HepG2 (cell line): ENCODE data around the gene OR2T2. TPM values are rescaled to one million over a fixed set of nuclear protein-coding genes. Genes with fewer than 3 reads are reported as not detected.

Experiments
- ATAC-seq: fragments of 200-7000 bp; cut with Tn5 transposase; 3 replicates; pipeline ENCODE4 v1.9.1; 2020; ENCODE audit warnings: mild to moderate bottlenecking, moderate library complexity
- BruUV-seq: library from RNA; stranded (reverse); fragments of 400-500 nt; replicated peaks from 2 replicates; lab custom pipeline; 2021; lab: Mats Ljungman, UMichigan
- CTCF ChIA-PET: fragments of 300-600 bp; formaldehyde crosslinking; extraction: SDS; loops from one replicate; lab custom pipeline; 2021; ENCODE audit warnings: low total read pairs, inconsistent platforms, low intra/inter-chr PET ratio; lab: Yijun Ruan, JAX
- POLR2A ChIA-PET: fragments of 350-600 bp; sonication (Branson Sonifier 250); formaldehyde crosslinking; loops from one replicate; lab custom pipeline; 2020; ENCODE audit warnings: antibody characterized with exemption, inconsistent platforms; lab: Yijun Ruan, JAX
- DNase-seq: peaks from one replicate; pipeline ENCODE4 v3.0.0-alpha.2; 2015; ENCODE audit warnings: low spot score
- FAIRE-seq: peaks from 3 replicates; lab custom pipeline; 2011; peaks lifted over from hg19 to GRCh38; lab: Jason Lieb, UNC
- H2AFZ ChIP-seq: one replicate; pipeline ENCODE4 v1.6.1; 2011; ENCODE audit warnings: low read length, inconsistent platforms
- H3K27ac ChIP-seq: fragments of 300-600 bp; 3 replicates; pipeline ENCODE4 v1.8.0; 2011; ENCODE audit warnings: mixed run types, mild to moderate bottlenecking, mixed read lengths, low read length, inconsistent platforms; ENCODE audit not compliant: insufficient read depth; ENCODE audit errors: extremely low read length
- H3K27me3 ChIP-seq, 2 experiments: fragments of 200-600 bp in 1 of 2; 2 replicates in 1 of 2; 3 replicates in 1 of 2; pipeline versions ENCODE4 v1.6.0 to v1.8.0; 2011; ENCODE audit warnings: low read length in 2 of 2, mild to moderate bottlenecking in 2 of 2, moderate library complexity in 2 of 2, inconsistent platforms in 1 of 2; ENCODE audit not compliant: insufficient read depth in 2 of 2, control insufficient read depth in 1 of 2
- H3K36me3 ChIP-seq, 2 experiments: fragments of 200-600 bp in 1 of 2; replicated peaks in 1 of 2; 2 replicates in 1 of 2; 3 replicates in 1 of 2; pipeline versions ENCODE4 v1.5.1 to v1.8.0; 2011; ENCODE audit warnings: low read length in 2 of 2, inconsistent platforms in 1 of 2; ENCODE audit not compliant: insufficient read depth in 2 of 2, control insufficient read depth in 1 of 2
- H3K4me1 ChIP-seq: 2 replicates; pipeline ENCODE4 v1.5.1; 2012; ENCODE audit warnings: low read length, inconsistent platforms; ENCODE audit not compliant: insufficient read depth
- H3K4me2 ChIP-seq: 2 replicates; pipeline ENCODE4 v1.6.0; 2011; ENCODE audit warnings: low read depth, low read length, inconsistent platforms
- H3K4me3 ChIP-seq, 3 experiments: fragments of 200-600 bp in 1 of 3; sonication (generic), shearing (Covaris generic) in 1 of 3; replicated peaks in 1 of 3; 2 replicates each; pipeline ENCODE4 v1.5.1; 2011 to 2016; ENCODE audit warnings: low read length in 3 of 3, inconsistent platforms in 2 of 3, low read depth in 2 of 3, mild to moderate bottlenecking in 2 of 3, control low read depth in 1 of 3, mixed read lengths in 1 of 3; ENCODE audit not compliant: insufficient read depth in 1 of 3
- H3K79me2 ChIP-seq: one replicate; pipeline ENCODE4 v1.6.1; 2011; ENCODE audit warnings: low read length, inconsistent platforms; ENCODE audit not compliant: insufficient read depth
- H3K9ac ChIP-seq: 2 replicates; pipeline ENCODE4 v1.6.0; 2011; ENCODE audit warnings: mild to moderate bottlenecking, low read depth, low read length, inconsistent platforms; ENCODE audit not compliant: insufficient read depth
- H3K9me3 ChIP-seq: 2 replicates; pipeline ENCODE4 v1.5.1; 2012; ENCODE audit warnings: mild to moderate bottlenecking, low read length
- H4K20me1 ChIP-seq: 2 replicates; pipeline ENCODE4 v1.6.0; 2011; ENCODE audit warnings: inconsistent platforms, mild to moderate bottlenecking, low read length, moderate library complexity; ENCODE audit not compliant: insufficient read depth
- ATF1 ChIP-seq: IDR thresholded peaks from 2 replicates; pipeline ENCODE4 v1.6.1; 2016; ENCODE audit warnings: mild to moderate bottlenecking, control low read depth
- MTA3 ChIP-seq: sonication (generic); formaldehyde crosslinking; IDR thresholded peaks from 2 replicates; pipeline ENCODE4 v1.4.0; 2020; ENCODE audit warnings: missing genetic modification reagents
- SNAPC2 ChIP-seq: sonication (generic); formaldehyde crosslinking; IDR thresholded peaks from 2 replicates; pipeline ENCODE4 v1.8.1; 2022; ENCODE audit warnings: mild to moderate bottlenecking, missing genetic modification reagents
- ZNF143 ChIP-seq: sonication (generic); formaldehyde crosslinking; IDR thresholded peaks from 2 replicates; pipeline ENCODE4 v1.4.0; 2020; ENCODE audit warnings: missing genetic modification reagents
- ZNF253 ChIP-seq: sonication (generic); formaldehyde crosslinking; IDR thresholded peaks from 2 replicates; pipeline ENCODE4 v1.8.0; 2022; ENCODE audit warnings: mild to moderate bottlenecking, missing genetic modification reagents, borderline replicate concordance
- ZNF564 ChIP-seq: sonication (generic); formaldehyde crosslinking; IDR thresholded peaks from 2 replicates; pipeline ENCODE4 v1.8.1; 2023; ENCODE audit warnings: mild to moderate bottlenecking, missing genetic modification reagents
- ZNF598 ChIP-seq: sonication (generic); formaldehyde crosslinking; IDR thresholded peaks from 2 replicates; pipeline ENCODE4 v1.5.1; 2020; ENCODE audit warnings: mild to moderate bottlenecking, missing genetic modification reagents, borderline replicate concordance
- WGBS: methylation state at CpG from one replicate; pipeline ENCODE4 v1.1.6; 2017; ENCODE audit warnings: low lambda C conversion rate; 5-methylcytosine and 5-hydroxymethylcytosine counted together
- in situ Hi-C: cut with HindIII; loops from 2 replicates; pipeline ENCODE4 v1.10.0; 2017; ENCODE audit warnings: low pct_unique_long_range_greater_than_20kb; ENCODE audit not compliant: extremely low pct_ligation_motif_present
- intact Hi-C: fragments of 100-400 bp; cut with micrococcal nuclease; formaldehyde crosslinking; loops from one replicate; pipeline ENCODE4 v1.10.0; 2022; ENCODE audit not compliant: unreplicated experiment
- polyA plus RNA-seq, 8 experiments: library from polyadenylated mRNA; depleted of rRNA in 3 of 8; stranded (reverse) in 7 of 8; unstranded in 1 of 8; fragments of >200 nt; fragmentation: Illumina TruSeq in 4 of 8; extraction: Trizol in 4 of 8; gene quantifications; 2 replicates each; pipeline versions ENCODE4 v1.2.1 to v1.2.3, GENCODE V29; 2011 to 2016; ENCODE audit warnings: low read depth in 4 of 8, missing spikeins in 1 of 8, mixed read lengths in 1 of 8; ENCODE audit not compliant: insufficient read depth in 1 of 8
- total RNA-seq, 5 experiments: library from RNA; depleted of rRNA; stranded (reverse); fragments of >200 nt; fragmentation: Illumina TruSeq; extraction: Trizol; gene quantifications; 2 replicates each; pipeline ENCODE4 v1.2.3, GENCODE V29; 2016; ENCODE audit warnings: low read depth in 1 of 5
- TF ChIP-seq, protein P1 (sequence below): sonication (generic); formaldehyde crosslinking; IDR thresholded peaks from 2 replicates; pipeline ENCODE4 v1.8.0; 2022; ENCODE audit warnings: missing genetic modification reagents, mild to moderate bottlenecking, borderline replicate concordance
- TF ChIP-seq, protein P2 (sequence below): sonication (generic); formaldehyde crosslinking; IDR thresholded peaks from 2 replicates; pipeline ENCODE4 v1.5.1; 2020; ENCODE audit warnings: missing genetic modification reagents, mild to moderate bottlenecking, borderline replicate concordance

OR2T2 gene
- total and polyA plus RNA-seq, 2 of the 13 experiments (the other 11 are each of a cell fraction or from before 2014, with no cell fraction given): not detected

DNA sequence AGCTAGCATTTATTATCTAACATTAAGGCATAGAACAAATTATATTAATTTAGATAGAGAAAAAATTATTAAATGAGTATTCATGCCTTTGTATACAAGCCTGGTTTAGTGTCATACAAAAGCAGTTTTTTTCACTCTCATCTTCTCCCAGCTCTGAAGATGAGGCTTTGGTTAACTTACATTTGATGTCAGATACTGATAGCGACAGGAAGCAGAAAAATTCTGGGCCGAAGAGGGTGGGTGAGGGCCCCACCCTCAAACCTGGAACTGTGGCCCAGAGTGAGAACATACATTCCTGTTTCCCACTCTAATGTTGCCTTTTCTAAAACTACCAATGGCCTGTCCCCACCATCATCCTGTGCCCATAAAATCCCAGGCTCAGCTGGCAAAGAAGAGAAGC lies 27.6 kb upstream of the OR2T2 start:
- H3K4me1 ChIP-seq: no peaks in the 10 kb centered on the region
- no peaks in the 10 kb centered on the region for H4K20me1 ChIP-seq
- H3K9ac ChIP-seq: no peak overlapping the region
- peaks cover 77% of the 10 kb centered on the region for H3K9me3 ChIP-seq
- H3K4me2 ChIP-seq: no peak overlapping the region
- no peaks in the 10 kb centered on the region for H3K36me3 ChIP-seq
- CTCF ChIA-PET: no interaction called here
- H3K79me2 ChIP-seq: no peaks in the 10 kb centered on the region
- H3K27me3 ChIP-seq: no peaks in the 10 kb centered on the region
- no peak overlapping the region for H3K27ac ChIP-seq
- POLR2A ChIA-PET: no interaction called here
- no peak for FAIRE-seq
- TF ChIP-seq MTA3 (CRISPR knock-in tag) (no peak), ATF1 (CRISPR knock-in tag) (no peak), ZNF143 (CRISPR knock-in tag) (no peak), ZNF253 (CRISPR knock-in tag) (no peak), SNAPC2 (CRISPR knock-in tag) (no peak), ZNF564 (CRISPR knock-in tag) (no peak), ZNF598 (CRISPR knock-in tag) (no peak)
- TF ChIP-seq, protein P1, sequence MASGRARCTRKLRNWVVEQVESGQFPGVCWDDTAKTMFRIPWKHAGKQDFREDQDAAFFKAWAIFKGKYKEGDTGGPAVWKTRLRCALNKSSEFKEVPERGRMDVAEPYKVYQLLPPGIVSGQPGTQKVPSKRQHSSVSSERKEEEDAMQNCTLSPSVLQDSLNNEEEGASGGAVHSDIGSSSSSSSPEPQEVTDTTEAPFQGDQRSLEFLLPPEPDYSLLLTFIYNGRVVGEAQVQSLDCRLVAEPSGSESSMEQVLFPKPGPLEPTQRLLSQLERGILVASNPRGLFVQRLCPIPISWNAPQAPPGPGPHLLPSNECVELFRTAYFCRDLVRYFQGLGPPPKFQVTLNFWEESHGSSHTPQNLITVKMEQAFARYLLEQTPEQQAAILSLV (CRISPR knock-in tag): no peak
- TF ChIP-seq, protein P2, sequence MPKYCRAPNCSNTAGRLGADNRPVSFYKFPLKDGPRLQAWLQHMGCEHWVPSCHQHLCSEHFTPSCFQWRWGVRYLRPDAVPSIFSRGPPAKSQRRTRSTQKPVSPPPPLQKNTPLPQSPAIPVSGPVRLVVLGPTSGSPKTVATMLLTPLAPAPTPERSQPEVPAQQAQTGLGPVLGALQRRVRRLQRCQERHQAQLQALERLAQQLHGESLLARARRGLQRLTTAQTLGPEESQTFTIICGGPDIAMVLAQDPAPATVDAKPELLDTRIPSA (CRISPR knock-in tag): no peak
- TF ChIP-seq, all 625 proteins: peak for 0
- in situ Hi-C loops (no loop called here), intact Hi-C loops (no loop called here)
- ATAC-seq (no peak), DNase-seq (no peak)
- no TSS peak for BruUV-seq
- no peak overlapping the region for H3K4me3 ChIP-seq
- WGBS: 0% methylated on average over 2 of the region's 2 CpGs
- H2AFZ ChIP-seq: no peak overlapping the region
